GM12878 (cell line): ENCODE data around the gene ME1. TPM values are rescaled to one million over a fixed set of nuclear protein-coding genes. Genes with fewer than 3 reads are reported as not detected.

Experiments used
- ATAC-seq: fragments of 200-7000 bp; cut with Tn5 transposase; 3 replicates; pipeline ENCODE4 v1.9.1; 2020; ENCODE audit warnings: mild to moderate bottlenecking, moderate library complexity
- BruUV-seq: library from RNA; stranded (reverse); fragments of 400-500 nt; replicated peaks from 2 replicates; lab custom pipeline; 2021; lab: Mats Ljungman, UMichigan
- CTCF ChIA-PET: fragments of 300-600 bp; sonication (Branson Sonifier 250); formaldehyde crosslinking; extraction: SDS; loops from one replicate; lab custom pipeline; 2021; ENCODE audit warnings: inconsistent platforms; lab: Yijun Ruan, JAX
- POLR2A ChIA-PET: fragments of 350-600 bp; formaldehyde crosslinking; extraction: SDS; loops from one replicate; lab custom pipeline; 2021; ENCODE audit warnings: inconsistent platforms; lab: Charles Lee
- RAD21 ChIA-PET: fragments of 300-600 bp; sonication (Branson Sonifier 250); formaldehyde crosslinking; loops from one replicate; lab custom pipeline; 2023; ENCODE audit warnings: antibody characterized with exemption; ENCODE audit not compliant: unreplicated experiment; lab: Charles Lee
- SMC1A ChIA-PET: fragments of 300-600 bp; sonication (Branson Sonifier 250); formaldehyde crosslinking; loops from one replicate; lab custom pipeline; 2023; ENCODE audit not compliant: unreplicated experiment, uncharacterized antibody; lab: Charles Lee
- DNase-seq: peaks from one replicate; pipeline ENCODE4 v3.0.0-alpha.2; 2011; ENCODE audit warnings: low read depth, low spot score
- FAIRE-seq: peaks from 3 replicates; lab custom pipeline; 2011; peaks lifted over from hg19 to GRCh38; lab: Jason Lieb, UNC
- H2AFZ ChIP-seq: 2 replicates; pipeline ENCODE4 v1.6.0; 2011; ENCODE audit warnings: low read depth, low read length, control low read depth; ENCODE audit not compliant: control insufficient read depth
- H3K27ac ChIP-seq: 2 replicates; pipeline ENCODE4 v1.5.1; 2011; ENCODE audit warnings: control low read depth; ENCODE audit not compliant: control insufficient read depth, insufficient read depth
- H3K27me3 ChIP-seq, 2 experiments: replicated peaks in 1 of 2; 2 replicates each; pipeline versions ENCODE4 v1.6.0 to v1.6.1; 2011; ENCODE audit warnings: low read length in 1 of 2; ENCODE audit not compliant: control insufficient read depth in 2 of 2, insufficient read depth in 2 of 2
- H3K36me3 ChIP-seq, 2 experiments: 2 replicates each; pipeline ENCODE4 v1.5.1; 2011; ENCODE audit warnings: low read length in 1 of 2; ENCODE audit not compliant: control insufficient read depth in 2 of 2, insufficient read depth in 2 of 2
- H3K4me1 ChIP-seq: 2 replicates; pipeline ENCODE4 v1.6.1; 2011; ENCODE audit warnings: mild to moderate bottlenecking, low read length, moderate library complexity, mixed read lengths; ENCODE audit not compliant: control insufficient read depth, insufficient read depth
- H3K4me2 ChIP-seq: 2 replicates; pipeline ENCODE4 v1.6.0; 2011; ENCODE audit warnings: control low read depth; ENCODE audit not compliant: control insufficient read depth, insufficient read depth
- H3K4me3 ChIP-seq: fragments of 200-600 bp; sonication (generic); 2 replicates; pipeline ENCODE4 v1.5.1; 2016
- H3K79me2 ChIP-seq: 2 replicates; pipeline ENCODE4 v1.6.0; 2011; ENCODE audit warnings: low read length; ENCODE audit not compliant: control insufficient read depth, insufficient read depth
- H3K9ac ChIP-seq: 2 replicates; pipeline ENCODE4 v1.8.0; 2011; ENCODE audit warnings: low read length, control low read depth, mixed read lengths; ENCODE audit not compliant: control insufficient read depth, insufficient read depth
- H3K9me3 ChIP-seq: replicated peaks from 3 replicates; pipeline ENCODE4 v1.5.1; 2011; ENCODE audit warnings: mild to moderate bottlenecking, low read length; ENCODE audit not compliant: control insufficient read depth, insufficient read depth
- H4K20me1 ChIP-seq: 2 replicates; pipeline ENCODE4 v1.6.0; 2011; ENCODE audit not compliant: control insufficient read depth, insufficient read depth
- BCL11A ChIP-seq: IDR thresholded peaks from 2 replicates; pipeline ENCODE4 v1.6.1; 2011; ENCODE audit warnings: low read depth, low read length
- CBX3 ChIP-seq: fragments of 200-600 bp; sonication (generic); IDR thresholded peaks from 2 replicates; pipeline ENCODE4 v1.6.1; 2016; ENCODE audit warnings: low read depth, borderline replicate concordance
- HCFC1 ChIP-seq: fragments of 150-350 bp; IDR thresholded peaks from 2 replicates; pipeline ENCODE4 v1.6.1; 2014; ENCODE audit warnings: low read length
- MEF2A ChIP-seq: IDR thresholded peaks from 2 replicates; pipeline ENCODE4 v1.6.1; 2011; ENCODE audit warnings: low read depth, mild to moderate bottlenecking, low read length, moderate library complexity; ENCODE audit not compliant: insufficient read depth
- MXI1 ChIP-seq: fragments of 150-350 bp; IDR thresholded peaks from 2 replicates; pipeline ENCODE4 v1.6.1; 2011; ENCODE audit warnings: low read depth, mild to moderate bottlenecking, inconsistent platforms, low read length, improper control_type of control experiment
- PKNOX1 ChIP-seq: fragments of 450-650 bp; IDR thresholded peaks from 2 replicates; pipeline ENCODE4 v1.6.1; 2016; ENCODE audit warnings: mild to moderate bottlenecking
- STAT3 ChIP-seq: IDR thresholded peaks from 2 replicates; pipeline ENCODE4 v1.6.1; 2011; ENCODE audit warnings: low read depth, low read length, improper control_type of control experiment
- ZBTB4 ChIP-seq: fragments of 450-650 bp; formaldehyde crosslinking; IDR thresholded peaks from 2 replicates; pipeline ENCODE4 v1.4.0; 2022; ENCODE audit warnings: mild to moderate bottlenecking, moderate library complexity
- ZNF384 ChIP-seq: IDR thresholded peaks from 2 replicates; pipeline ENCODE4 v1.6.1; 2012; ENCODE audit warnings: low read depth, mild to moderate bottlenecking, low read length, improper control_type of control experiment, borderline replicate concordance
- WGBS: methylation state at CpG from one replicate; pipeline ENCODE4 v1.1.6; 2016; ENCODE audit warnings: low lambda C conversion rate; ENCODE audit not compliant: insufficient replicate concordance, insufficient coverage; ENCODE audit errors: missing lambda C conversion rate; 5-methylcytosine and 5-hydroxymethylcytosine counted together
- in situ Hi-C: fragments of 300-500 bp; cut with MboI; formaldehyde crosslinking; loops from 9 replicates; pipeline ENCODE4 v1.14.3; 2018; ENCODE audit warnings: mixed read lengths
- intact Hi-C: fragments of 100-400 bp; cut with micrococcal nuclease; formaldehyde crosslinking; loops from one replicate; pipeline ENCODE4 v1.14.2; 2022; ENCODE audit not compliant: unreplicated experiment
- polyA plus RNA-seq, 11 experiments: library from polyadenylated mRNA; depleted of rRNA in 4 of 11; unstranded in 6 of 11; stranded (reverse) in 5 of 11; fragments of >200 nt; fragmentation: Nextera tagmentation in 4 of 11; fragmentation: Illumina TruSeq in 1 of 11; extraction: Ambion mirVana in 4 of 11; extraction: Trizol in 1 of 11; gene quantifications; 1 replicate in 1 of 11; 2 replicates in 10 of 11; pipeline versions ENCODE4 v1.2.1 to v1.2.3, GENCODE V29; 2011 to 2016; ENCODE audit warnings: inconsistent platforms in 2 of 11, missing spikeins in 2 of 11, low read depth in 1 of 11
- total RNA-seq, 4 experiments: library from RNA; depleted of rRNA in 3 of 4; stranded (reverse); fragments of >200 nt in 3 of 4; fragmentation: Illumina TruSeq in 1 of 4; extraction: Trizol in 1 of 4; gene quantifications; 2 replicates each; pipeline versions ENCODE4 v1.2.1 to v1.2.3, GENCODE V29; 2013 to 2021
- TF ChIP-seq, protein P1 (sequence below): fragments of 450-650 bp; formaldehyde crosslinking; IDR thresholded peaks from 2 replicates; pipeline ENCODE4 v1.5.0; 2022; ENCODE audit warnings: mild to moderate bottlenecking, missing genetic modification characterization

The ME1 gene
- total and polyA plus RNA-seq, 10 of the 15 experiments (the other 5 are each of a cell fraction or from before 2014, with no cell fraction given), result 3.6 to 11.8 (median 8.4) TPM

- DNase-seq (no peak), FAIRE-seq (no peak)
- POLR2A ChIA-PET, result no interaction called here
Observed at GRCh38 chr6:83309344-83309743, 121.5 kb downstream of the ME1 start.

DNA sequence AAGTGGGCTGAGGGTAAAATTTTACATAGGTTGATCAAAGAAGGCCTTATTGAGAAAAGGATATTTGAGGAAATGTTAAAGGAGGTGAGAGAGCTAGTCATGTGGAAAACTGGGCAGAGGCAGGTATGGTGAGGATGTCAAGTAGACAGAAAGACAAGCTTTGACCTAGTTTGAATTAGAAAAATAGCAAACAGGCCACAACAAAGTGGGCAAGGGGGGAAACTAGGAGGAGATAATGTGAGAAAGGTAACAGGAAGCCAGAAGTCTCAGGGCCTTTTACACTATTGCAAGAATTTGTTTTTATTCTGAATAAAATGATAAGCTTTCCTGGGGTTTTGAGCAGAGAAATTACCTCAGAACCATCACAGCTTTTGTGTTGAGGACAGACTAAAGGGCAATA is 122.0 kb downstream of the ME1 start:
- no peaks in the 10 kb centered on the region for H3K36me3 ChIP-seq
- ATAC-seq (no peak), DNase-seq (no peak), FAIRE-seq (no peak)
- no peak overlapping the region for H3K4me3 ChIP-seq
- no peak overlapping the region for H3K27ac ChIP-seq
- no peaks in the 10 kb centered on the region for H3K79me2 ChIP-seq
- ChIA-PET SMC1A (interaction anchor here (0.6 to 1.6 kb wide), 5 partner anchors 14 to 204 kb away, joined by 3 to 4 read pairs (median 3); no protein-coding TSS in a partner anchor), CTCF (interaction anchor here (1.2 to 2.2 kb wide), 3 partner anchors 87 to 151 kb away, joined by 3 to 4 read pairs (median 3); no protein-coding TSS in a partner anchor), RAD21 (no interaction called here), POLR2A (no interaction called here)
- H3K4me2 ChIP-seq, result no peak overlapping the region
- no peaks in the 10 kb centered on the region for H4K20me1 ChIP-seq
- no peaks in the 10 kb centered on the region for H3K4me1 ChIP-seq
- no peaks in the 10 kb centered on the region for H3K27me3 ChIP-seq
- no peak overlapping the region for H2AFZ ChIP-seq
- no peaks in the 10 kb centered on the region for H3K9me3 ChIP-seq
- intact Hi-C loops (no loop called here), in situ Hi-C loops (no loop called here)
- no peak overlapping the region for H3K9ac ChIP-seq
- BruUV-seq, result no TSS peak
- TF ChIP-seq STAT3 (no peak), PKNOX1 (no peak), MEF2A (no peak), HCFC1 (no peak), ZNF384 (no peak), ZBTB4 (no peak)
- TF ChIP-seq, protein P1, sequence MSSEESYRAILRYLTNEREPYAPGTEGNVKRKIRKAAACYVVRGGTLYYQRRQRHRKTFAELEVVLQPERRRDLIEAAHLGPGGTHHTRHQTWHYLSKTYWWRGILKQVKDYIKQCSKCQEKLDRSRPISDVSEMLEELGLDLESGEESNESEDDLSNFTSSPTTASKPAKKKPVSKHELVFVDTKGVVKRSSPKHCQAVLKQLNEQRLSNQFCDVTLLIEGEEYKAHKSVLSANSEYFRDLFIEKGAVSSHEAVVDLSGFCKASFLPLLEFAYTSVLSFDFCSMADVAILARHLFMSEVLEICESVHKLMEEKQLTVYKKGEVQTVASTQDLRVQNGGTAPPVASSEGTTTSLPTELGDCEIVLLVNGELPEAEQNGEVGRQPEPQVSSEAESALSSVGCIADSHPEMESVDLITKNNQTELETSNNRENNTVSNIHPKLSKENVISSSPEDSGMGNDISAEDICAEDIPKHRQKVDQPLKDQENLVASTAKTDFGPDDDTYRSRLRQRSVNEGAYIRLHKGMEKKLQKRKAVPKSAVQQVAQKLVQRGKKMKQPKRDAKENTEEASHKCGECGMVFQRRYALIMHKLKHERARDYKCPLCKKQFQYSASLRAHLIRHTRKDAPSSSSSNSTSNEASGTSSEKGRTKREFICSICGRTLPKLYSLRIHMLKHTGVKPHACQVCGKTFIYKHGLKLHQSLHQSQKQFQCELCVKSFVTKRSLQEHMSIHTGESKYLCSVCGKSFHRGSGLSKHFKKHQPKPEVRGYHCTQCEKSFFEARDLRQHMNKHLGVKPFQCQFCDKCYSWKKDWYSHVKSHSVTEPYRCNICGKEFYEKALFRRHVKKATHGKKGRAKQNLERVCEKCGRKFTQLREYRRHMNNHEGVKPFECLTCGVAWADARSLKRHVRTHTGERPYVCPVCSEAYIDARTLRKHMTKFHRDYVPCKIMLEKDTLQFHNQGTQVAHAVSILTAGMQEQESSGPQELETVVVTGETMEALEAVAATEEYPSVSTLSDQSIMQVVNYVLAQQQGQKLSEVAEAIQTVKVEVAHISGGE (CRISPR knock-in tag), result no peak

More at GRCh38 chr6:83309344-83309743, 121.5 kb downstream of the ME1 start:
- TF ChIP-seq CBX3 (no peak), BCL11A (no peak), MXI1 (no peak)
- Histone ChIP-seq H3K4me1 (no peaks in the 10 kb centered on the region), H3K36me3 (no peaks in the 10 kb centered on the region), H3K4me3 (no peak overlapping the region), H3K27me3 (no peaks in the 10 kb centered on the region), H3K79me2 (no peaks in the 10 kb centered on the region), H2AFZ (no peak overlapping the region), H3K4me2 (no peak overlapping the region), H3K27ac (no peak overlapping the region), H3K9me3 (no peaks in the 10 kb centered on the region), H3K9ac (no peak overlapping the region), H4K20me1 (no peaks in the 10 kb centered on the region)
- intact Hi-C loops (no loop called here), in situ Hi-C loops (no loop called here)
- WGBS, result 0% methylated on average over 1 of the region's 1 CpG
- SMC1A ChIA-PET, result interaction anchor here (0.6 to 1.6 kb wide), 5 partner anchors 15 to 492 kb away, joined by 3 to 4 read pairs (median 3); no protein-coding TSS in a partner anchor
- ATAC-seq, result no peak
- CTCF ChIA-PET, result interaction anchor here (1.2 to 2.2 kb wide), 4 partner anchors 34 to 150 kb away, joined by 3 to 4 read pairs (median 4); no protein-coding TSS in a partner anchor
- BruUV-seq, result no TSS peak
- RAD21 ChIA-PET, result no interaction called here
